ENCODE measurements around the gene CBFB.

CBFB gene

DNA sequence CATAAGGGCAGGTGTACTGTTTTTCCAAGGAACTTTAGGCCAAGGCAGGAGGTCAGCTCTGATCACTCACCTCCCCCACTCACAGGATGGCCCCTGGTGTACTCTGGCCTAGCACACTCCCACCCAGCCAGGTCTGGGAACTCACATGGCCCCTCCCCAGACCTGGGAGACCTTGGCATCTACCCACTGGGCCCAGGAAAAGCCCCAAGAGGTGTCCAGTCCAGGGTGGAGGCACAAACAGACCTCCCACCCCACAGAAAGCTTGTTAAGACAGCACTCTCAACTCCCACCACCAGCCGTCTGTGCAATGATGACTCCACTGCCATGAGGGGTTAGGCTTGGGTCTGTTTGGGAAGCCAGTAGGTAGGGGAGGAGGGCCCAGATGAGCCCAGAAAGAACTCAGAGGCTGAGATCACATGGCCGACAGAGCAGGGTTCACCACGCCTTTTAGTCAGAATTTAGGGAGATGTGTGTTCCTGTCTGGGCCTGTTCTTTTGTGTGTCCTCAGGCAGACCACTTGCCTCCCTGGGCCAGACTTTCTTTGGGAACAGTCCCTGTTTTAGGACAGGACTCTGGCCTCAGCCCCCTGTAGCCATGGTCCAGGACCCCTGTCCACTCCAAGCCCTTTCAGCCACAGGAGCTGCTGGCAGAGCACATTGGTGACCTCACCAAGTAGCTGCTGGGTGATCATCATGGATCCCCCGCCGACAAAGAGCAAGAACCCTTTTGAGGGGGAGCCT is 12.1 kb upstream of the CBFB start:
- no peak for DNase-seq (ENCODE audit: low read depth in 2 of 2)

DNA sequence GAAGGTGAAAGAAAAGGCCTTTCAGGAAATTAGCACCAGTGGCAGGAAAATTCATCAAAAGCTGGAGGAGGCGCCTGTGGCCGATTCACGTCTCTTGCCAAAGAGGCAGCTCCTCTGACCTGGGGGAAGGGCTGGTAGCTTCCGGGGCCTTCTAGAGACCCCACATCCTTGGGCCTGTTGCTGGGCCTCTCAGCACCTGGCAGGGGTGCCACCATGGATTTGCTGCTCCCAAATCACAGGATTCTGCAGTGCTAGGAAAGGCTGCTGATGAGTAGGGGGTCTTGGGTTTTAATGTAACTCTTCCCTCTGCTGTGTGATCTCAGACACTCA is 11.6 kb upstream of the CBFB start:
- no peak for DNase-seq (ENCODE audit: low read depth in 2 of 2)

DNA sequence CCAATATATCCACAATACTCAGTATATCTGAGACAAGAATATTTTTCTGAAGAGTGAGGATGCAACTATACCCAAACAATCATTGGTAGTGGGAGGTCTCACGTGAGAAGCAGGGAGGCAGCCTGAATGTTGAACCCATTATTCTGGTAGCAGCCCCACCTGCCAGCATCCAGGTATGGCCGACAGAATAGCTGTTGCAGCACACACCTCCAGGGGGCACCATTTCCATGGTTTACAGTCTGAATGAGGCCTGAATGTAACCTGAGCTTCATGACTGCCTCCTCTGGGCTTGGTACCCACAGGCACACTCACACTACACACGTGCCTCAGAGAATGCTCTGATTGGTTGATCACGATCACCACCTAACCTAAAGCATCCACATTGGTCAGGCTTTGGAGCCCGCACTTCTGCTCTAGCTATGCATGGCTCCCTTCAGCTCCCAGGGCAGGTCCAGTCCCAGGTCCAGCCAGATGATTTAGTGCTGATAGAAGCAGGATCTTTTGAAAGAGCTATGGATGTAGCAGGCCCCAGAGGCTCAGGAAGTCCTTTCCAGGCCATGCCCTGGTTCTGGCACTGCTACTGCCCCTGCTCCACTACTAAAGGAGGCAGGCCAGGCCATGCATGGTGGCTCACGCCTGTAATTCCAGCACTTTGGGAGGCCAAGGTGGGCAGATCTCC is 11.0 kb upstream of the CBFB start:
- peak; percentile 72 to 90 for DNase-seq (ENCODE audit: low read depth in 2 of 2)

DNA sequence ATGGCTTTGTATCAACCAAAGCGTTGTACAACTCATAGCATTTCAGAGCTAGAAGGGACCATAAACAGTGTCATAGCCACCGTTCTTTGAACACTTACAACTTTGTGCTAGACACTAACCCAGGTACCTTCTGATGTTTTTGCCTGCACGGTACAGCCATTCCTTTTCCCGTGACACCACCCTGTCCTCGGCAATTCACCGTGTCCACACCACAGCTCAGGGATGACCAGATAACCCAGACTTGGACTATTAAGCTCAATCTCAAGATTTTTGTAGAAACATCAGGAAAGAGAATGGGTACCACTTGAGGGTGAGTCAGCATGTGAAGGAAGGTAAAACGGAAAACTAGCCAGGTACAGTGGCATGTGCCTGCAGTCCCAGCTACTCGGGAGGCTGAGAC is 9.8 kb upstream of the CBFB start:
- no peak for DNase-seq (ENCODE audit: low read depth in 2 of 2)

DNA sequence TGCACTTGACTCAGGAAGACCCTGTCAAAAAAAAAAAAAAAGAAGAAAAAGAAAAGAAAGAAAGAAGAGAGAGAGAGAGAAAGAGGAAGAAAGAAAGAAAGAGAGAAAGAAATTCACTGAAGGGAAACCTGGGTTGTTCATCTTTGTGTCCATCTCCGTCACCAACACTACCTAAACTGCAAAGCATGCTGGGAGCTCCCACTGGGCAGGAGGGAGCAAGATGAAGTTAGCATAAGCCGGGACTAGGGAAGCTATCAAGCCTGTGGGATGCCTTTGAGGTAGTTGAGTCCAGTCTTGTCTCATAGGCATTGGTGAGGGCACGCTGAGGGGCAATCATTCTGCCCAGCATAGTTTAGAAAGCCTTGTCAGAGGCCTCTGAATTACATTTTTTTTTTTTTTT is 7.6 kb upstream of the CBFB start:
- no peak for DNase-seq (ENCODE audit: low read depth in 2 of 2)

DNA sequence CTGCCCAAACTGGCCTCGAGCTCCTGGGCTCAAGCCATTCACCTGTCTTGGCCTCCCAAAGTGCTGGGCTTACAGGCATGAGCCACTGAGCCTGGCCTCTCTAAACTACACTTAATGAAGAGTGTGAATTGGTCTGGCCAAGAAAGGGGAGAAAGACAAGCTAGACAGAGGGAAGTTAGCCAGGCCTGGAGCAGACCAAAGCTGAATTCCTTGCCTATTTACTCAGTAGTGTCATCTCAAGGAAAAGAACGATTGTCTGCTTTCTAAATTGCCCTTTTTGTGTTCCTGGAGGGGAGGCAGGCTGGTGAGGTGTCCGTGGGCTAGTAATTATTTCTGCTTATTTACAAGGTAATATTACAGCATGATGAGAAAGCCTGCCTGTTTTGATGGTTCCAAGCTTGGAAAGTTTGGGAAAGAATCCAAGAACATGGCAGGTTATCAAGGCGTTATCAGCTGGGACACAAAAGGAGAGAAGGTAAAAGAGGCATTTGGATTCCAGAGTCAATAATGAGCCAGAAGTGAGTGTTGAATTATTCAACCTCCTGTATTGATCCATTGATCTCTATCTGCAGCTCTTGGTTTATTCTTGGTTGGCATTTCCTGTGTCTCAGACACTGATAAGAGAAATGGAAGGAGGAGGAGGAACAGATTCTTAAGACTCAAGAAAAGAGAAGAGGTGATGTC is 6.3 kb upstream of the CBFB start:
- DNase-seq (ENCODE audit: low read depth in 2 of 2), result no peak

DNA sequence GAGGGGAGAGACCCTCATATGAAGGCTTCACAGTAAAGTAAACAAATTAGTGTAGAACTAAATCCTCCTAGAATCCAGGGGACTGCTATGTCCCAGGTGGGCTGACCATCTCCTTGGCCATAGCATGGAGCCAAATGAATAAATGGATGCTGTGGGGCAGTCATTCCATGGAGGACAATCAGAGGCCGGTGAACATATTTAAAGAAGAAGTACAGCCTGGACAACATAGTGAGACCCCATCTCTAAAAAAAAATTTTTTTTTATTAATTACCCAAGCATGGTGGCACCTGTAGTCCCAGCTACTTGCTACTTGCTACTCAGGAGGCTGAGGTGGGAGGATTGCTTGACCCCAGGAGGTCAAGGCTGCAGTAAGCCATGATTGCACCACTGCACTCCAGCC is 5.3 kb upstream of the CBFB start:
- DNase-seq (ENCODE audit: low read depth in 2 of 2), result no peak

DNA sequence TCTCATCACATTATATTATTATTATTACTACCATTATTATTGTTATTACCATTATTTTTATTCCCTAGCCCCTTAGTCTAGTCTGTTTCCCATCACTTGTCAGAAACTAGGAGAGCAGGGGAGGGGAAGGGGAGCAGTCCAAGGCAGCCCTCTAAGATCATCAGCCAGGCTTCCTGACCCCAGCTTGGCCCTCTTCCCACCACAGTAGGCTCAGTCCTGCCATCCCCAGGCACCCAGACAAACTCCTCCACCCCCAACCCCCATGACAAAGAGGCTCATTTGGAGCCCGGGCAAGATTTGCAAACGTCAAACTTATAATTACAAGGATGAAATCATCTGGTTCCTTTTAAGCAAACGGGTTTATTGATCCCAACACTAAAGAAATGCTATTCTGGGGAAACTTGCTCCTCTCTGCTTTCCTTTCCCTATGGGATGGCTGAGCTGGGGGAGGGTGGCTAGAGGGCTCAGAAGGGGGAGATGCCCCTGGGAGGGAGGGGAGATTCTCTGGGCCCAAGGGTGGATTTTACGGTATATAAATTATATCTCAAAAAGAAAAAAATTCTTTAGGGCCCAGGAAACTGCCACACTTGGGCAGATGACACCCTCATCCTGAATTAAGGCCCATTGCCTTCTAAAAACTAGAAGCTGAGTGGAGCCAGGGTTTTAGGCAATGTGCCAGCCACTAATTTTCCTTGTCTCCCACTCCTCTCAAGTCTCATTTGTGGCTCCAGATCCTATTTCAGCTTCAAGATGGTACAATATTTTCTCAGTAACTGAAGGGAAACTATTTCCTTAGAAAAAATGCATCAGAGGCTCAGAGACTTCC is 4.4 kb upstream of the CBFB start:
- no peak for DNase-seq (ENCODE audit: low read depth in 2 of 2)

DNA sequence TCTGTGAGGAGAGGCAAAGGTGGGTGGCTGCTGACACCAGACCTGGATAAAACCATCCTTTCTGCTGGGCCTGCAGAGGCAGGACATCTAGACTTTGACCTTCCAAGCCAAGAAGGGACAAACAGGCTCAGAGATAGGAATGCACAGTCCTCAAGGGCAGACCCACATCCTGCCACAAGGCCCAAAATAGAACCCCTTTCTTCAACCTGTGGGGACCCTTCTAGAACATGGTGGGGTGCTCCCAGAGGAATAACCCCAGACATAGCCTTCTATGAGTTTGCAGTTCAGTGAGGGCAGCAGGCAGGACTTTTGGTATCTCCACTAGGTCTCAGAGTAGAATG is 3.8 kb upstream of the CBFB start:
- no peak for DNase-seq (ENCODE audit: low read depth in 2 of 2)

DNA sequence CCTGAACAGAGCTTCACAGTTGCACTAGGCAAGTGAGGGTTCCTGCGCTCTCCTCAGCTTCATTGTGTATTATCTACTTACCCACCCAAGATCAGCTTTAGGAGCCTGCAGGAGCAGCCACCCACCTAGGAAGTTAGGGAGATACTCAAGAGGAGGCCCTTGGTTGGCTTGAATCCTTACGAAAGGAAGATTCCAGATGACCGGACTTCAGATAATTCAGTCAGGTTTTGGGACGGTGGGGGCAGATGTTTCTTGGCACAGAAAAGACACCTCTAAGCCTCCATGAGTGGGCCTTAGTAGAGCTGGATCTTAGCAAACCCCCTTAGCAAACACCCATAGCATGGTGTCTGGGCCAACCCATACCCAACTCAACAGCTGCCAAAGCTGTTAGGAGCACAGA is 2.4 kb upstream of the CBFB start:
- no peak for DNase-seq (ENCODE audit: low read depth in 2 of 2)

DNA sequence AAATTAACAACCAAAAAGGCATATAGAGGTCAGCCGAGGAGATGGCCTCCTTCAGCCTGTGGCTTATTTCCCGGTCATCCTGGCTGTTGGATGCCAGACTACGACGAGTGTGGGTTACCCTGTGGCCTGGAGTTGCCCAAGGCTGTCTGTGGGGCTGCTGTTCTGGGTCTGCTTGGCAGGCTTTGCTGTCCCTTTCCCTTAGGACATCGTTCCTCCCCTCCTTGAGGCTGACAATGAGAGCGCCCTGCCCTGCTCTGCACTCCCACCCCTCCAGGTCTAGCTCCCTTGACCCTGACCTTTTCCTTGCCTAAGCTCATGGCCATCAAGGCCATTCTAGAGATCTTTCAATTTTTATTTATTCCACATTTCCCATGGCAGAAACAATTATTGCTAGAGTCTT is 1.9 kb upstream of the CBFB start:
- DNase-seq (ENCODE audit: low read depth in 2 of 2), result no peak

DNA sequence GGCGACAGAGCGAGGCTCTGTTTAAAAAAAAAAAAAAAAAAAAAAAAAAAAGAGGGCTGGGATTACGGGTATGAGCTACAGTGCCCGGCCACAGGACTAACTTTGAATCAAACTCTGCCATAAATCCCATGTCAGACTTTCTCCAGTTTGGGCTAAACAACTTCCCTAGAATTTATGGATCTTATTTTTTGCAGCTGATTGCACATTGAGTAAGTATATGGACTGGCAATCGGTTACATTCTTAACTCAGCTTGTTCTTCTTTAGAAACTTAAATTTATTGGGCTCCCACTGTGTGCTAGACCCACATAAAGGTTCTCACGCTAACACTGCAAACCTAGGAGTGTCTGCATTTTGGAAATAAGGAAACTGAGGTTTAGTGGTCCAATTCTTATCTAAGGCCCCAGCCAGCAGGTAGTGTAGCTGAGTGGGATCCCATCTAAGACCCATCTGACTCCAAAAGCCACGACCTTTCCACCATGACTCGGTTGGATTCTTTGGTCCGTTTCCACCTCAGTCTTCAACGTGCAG is 718 bp upstream of the CBFB start:
- DNase-seq (ENCODE audit: low read depth in 2 of 2), result no peak

DNA sequence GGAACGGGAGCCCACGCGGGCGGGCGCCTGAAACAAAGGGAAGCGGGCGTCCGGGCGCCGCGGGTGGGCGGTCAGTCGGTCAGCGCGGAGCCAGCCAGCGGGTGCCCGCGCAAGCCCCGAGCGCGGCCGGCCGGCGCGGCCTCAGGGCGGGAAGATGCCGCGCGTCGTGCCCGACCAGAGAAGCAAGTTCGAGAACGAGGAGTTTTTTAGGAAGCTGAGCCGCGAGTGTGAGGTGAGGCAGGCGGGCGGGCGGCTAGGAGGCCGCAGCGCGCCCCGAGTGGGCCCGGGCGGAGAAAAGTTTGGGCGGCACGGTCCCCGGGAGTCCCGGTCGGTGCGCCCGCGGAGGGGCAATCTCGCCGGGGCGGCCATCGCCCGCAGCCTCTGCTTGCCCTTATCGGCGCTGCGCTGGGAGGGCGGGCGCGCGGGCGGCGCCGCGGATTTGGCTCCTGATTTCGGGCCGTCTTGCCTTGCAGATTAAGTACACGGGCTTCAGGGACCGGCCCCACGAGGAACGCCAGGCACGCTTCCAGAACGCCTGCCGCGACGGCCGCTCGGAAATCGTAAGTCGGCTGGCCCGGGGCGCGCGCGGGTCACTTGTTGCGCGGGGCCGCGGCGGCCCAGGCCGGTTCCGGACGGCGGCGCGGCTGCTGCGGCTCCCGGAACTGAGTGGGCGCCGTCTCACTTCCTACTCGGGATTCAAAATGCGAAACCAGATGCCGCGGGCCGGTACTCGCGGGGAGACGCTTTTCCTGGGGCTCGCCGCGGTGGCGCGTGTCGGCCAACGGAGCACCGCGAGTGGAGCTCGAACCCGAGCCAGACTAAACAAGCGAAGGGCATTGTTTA is 526 bp downstream of the CBFB start:
- DNase-seq (ENCODE audit: low read depth in 2 of 2), result peak; percentile 26 to 43

DNA sequence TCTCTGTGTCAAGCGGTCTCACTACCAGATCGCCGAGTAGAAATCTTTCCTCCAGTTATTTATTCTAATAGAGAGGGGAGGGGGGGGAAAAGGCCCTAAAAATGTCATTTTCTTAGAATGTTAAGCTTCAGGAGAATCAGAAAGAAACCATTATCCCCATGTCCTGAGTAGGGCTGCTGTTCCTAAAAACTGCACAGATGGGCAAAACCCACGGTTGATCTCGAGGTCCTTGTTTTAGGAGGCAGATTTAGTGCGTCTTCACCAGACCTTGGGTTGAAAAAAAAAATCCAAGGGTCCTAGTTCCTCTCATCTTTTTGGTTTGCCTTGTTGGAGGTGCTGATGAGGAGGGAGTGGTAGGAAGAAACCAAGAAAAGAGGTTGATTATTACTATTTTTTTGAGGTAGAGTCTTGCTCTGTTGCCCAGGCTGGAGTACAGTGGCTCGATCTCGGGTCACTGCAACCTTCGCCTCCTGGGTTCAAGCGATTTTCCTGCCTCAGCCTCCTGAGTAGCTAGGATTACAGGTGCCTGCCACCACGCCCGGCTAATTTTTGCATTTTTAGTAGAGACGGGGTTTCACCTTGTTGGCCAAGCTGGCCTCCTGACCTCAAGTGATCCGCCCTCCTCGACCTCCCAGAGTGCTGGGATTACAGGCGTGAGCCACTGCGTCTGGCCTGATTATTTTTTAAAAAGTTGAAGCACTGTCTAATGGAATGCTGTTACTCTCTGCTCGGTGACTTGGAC is 1.4 kb downstream of the CBFB start:
- no peak for DNase-seq (ENCODE audit: low read depth in 2 of 2)

DNA sequence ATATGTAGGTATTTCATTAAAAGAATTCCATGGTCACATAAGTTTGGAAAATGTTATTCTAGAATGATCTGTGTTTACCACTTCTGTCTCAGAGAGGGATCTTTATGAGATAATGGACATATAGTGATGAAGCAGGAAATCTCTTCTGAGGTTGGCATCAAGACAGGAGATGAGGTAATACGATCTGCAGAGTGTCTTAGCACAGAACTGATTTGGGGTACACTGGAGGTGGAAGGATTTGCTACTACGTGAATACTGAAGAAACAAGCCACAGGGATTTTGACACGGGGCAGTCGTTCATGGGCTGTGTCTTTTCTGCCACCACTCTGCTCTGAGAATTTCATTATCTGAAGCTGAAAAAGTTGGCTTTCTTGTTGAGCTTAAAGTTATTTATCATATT is 5.5 kb downstream of the CBFB start:
- DNase-seq (ENCODE audit: low read depth in 2 of 2), result no peak

DNA sequence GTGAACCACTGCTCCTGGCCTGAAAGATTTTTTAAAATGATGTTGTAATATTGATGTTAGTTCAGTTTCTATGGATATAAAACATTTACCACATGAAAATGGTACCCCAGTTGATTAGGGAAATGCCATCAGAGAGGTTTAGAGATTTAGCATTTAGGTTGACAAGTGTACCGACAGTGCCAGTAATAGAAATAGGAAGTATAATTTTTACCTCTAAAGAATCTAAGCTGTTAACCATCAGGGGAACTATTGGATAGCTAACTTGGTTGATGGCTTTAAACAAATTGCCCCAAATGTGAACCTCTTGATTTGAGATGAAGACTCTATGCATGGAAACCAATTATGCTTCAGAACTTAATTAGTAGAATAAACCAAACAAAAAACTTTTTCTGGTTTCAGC is 6.4 kb downstream of the CBFB start:
- DNase-seq (ENCODE audit: low read depth in 2 of 2), result no peak

DNA sequence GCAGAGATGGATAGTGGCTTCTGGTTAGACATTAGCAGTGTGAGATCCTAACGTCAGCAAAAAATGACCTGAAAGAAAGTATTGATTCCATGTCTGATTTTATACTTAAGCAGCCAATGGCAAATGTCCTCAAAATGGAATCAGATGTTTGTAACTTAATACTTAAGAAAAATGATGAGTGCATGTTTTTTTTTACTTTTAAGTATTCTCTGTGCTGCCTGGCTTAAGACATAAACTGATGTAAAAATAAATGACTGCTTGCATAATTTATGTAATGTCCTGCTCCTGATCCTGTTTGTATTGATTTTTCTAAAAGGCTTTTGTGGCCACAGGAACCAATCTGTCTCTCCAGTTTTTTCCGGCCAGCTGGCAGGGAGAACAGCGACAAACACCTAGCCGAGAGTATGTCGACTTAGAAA is 7.4 kb downstream of the CBFB start:
- DNase-seq (ENCODE audit: low read depth in 2 of 2), result no peak

DNA sequence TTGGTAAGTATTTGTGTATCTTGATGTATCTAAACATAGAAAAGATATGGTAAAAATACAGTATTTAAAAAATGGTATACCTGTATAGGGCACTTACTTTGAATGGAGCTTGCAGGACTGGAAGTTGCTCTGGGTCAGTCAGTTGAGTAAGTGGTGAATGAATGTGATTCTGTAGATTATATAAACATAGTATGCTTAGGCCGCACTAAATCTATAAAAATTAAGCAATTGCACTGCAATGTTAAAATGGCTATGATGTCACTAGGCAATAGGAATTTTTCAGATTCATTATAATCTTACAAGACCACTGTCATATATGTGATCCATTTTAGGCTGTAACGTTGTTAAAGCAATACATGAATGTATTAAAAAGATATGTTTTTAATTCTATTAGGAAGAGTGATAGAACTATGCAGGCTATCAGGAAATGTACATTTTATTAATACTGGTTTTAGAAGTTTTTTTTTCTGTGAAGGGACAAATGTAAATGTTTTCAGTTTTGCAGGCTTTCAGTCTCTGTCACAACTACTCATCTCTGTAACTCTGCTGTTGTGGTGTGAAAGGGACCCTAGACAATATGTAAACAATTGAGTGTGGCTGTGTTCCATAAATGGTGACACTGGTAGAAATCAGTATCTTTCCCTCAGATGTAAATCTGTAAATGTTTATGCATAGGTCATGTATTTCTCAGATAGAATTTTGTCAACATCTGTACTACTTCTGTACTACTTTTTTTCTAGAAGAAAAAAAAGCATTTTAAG is 10.5 kb downstream of the CBFB start:
- no peak for DNase-seq (ENCODE audit: low read depth in 2 of 2)

DNA sequence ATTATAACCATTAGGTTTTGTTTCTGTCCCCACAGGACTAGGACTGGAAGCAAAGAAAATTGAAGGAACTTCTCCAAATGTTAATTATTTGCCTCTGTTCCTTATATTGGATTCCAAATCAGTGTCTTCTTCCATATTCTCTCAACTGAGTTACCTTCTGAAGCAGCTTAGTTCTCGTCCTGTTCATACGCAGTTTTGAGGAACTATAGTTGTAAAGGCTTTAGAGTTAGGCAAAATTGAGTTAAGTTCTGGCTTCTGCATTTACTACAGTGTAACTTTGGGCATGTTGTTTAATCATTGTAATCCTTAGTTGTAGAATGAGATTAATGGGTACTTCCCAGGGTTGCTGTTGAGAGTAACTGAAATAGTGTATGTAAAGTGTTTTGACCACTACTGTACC is 11.2 kb downstream of the CBFB start:
- DNase-seq (ENCODE audit: low read depth in 2 of 2), result no peak

DNA sequence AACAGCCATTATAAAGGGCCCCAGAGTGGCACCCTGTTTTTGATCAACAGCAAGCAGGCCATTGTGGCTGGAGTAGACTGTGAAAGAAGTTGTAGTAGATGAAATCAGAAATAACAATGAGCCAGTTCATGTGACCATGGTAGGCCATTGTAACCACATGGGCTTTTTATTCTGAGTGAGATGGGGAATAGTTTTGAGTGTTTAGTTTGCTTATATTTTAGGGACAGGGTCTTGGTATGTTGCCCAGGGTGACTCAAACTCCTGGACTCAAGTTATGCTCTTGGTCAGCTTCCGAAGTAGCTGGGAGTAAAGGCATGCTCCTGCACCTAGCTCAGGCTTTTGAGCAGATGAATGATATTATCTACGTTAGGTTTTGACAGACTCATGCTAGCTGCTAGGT is 12.0 kb downstream of the CBFB start:
- no peak for DNase-seq (ENCODE audit: low read depth in 2 of 2)
